GM08714 (cell line): ENCODE measurements around the gene OCA2.
"Not testable (repeated sequence)": the region's sequence is repeated elsewhere in the genome, so short reads cannot be mapped to it uniquely, and the experiment has no call there.

Experiments used
- H3K4me3 ChIP-seq: fragments of 200-500 bp; sonication (Bioruptor generic); 2 replicates; pipeline ENCODE4 v1.5.1; 2014; ENCODE audit warnings: mild to moderate bottlenecking, low read length, inconsistent platforms
- ZNF274 ChIP-seq: IDR thresholded peaks from 2 replicates; pipeline ENCODE4 v1.6.1; 2012; ENCODE audit warnings: mild to moderate bottlenecking, low read depth, low read length

OCA2 gene

GRCh38 chr15:27757052-27757451 is 342.1 kb downstream of the OCA2 start:
- no peak overlapping the region for H3K4me3 ChIP-seq
- no peak for TF ChIP-seq ZNF274

GRCh38 chr15:27752691-27753090 is 346.4 kb downstream of the OCA2 start:
- no peak for TF ChIP-seq ZNF274
- no peak overlapping the region for H3K4me3 ChIP-seq

- no peak for TF ChIP-seq ZNF274
- H3K4me3 ChIP-seq, result no peak overlapping the region
These were observed 351.1 kb downstream of the OCA2 start for GRCh38 chr15:27747997-27748396.

- H3K4me3 ChIP-seq, result no peak overlapping the region
- no peak for TF ChIP-seq ZNF274
These were observed 352.6 kb downstream of the OCA2 start for GRCh38 chr15:27746401-27746955.

- TF ChIP-seq ZNF274, result no peak
- H3K4me3 ChIP-seq, result no peak overlapping the region
These were observed 354.5 kb downstream of the OCA2 start for GRCh38 chr15:27744641-27745040.

GRCh38 chr15:27743638-27744037 is 355.5 kb downstream of the OCA2 start:
- H3K4me3 ChIP-seq, result no peak overlapping the region
- TF ChIP-seq ZNF274, result no peak

GRCh38 chr15:27742751-27743477 is 356.2 kb downstream of the OCA2 start:
- H3K4me3 ChIP-seq, result no peak overlapping the region
- TF ChIP-seq ZNF274, result no peak

- TF ChIP-seq ZNF274, result no peak
- H3K4me3 ChIP-seq, result no peak overlapping the region
These were observed 357.8 kb downstream of the OCA2 start for GRCh38 chr15:27741226-27741860.

- TF ChIP-seq ZNF274, result no peak
These were observed 364.2 kb downstream of the OCA2 start for GRCh38 chr15:27734785-27735495.

GRCh38 chr15:27731776-27732175 is 367.3 kb downstream of the OCA2 start:
- H3K4me3 ChIP-seq, result no peak overlapping the region
- TF ChIP-seq ZNF274, result no peak

More at GRCh38 chr15:27734785-27735495, 364.2 kb downstream of the OCA2 start:
- H3K4me3 ChIP-seq, result no peak overlapping the region

- no peak overlapping the region for H3K4me3 ChIP-seq
- TF ChIP-seq ZNF274, result no peak
These were observed 368.2 kb downstream of the OCA2 start for GRCh38 chr15:27730868-27731267.

GRCh38 chr15:27725731-27726130 is 373.4 kb downstream of the OCA2 start:
- no peak for TF ChIP-seq ZNF274
- no peak overlapping the region for H3K4me3 ChIP-seq

- no peak overlapping the region for H3K4me3 ChIP-seq
- TF ChIP-seq ZNF274, result no peak
These were observed 375.3 kb downstream of the OCA2 start for GRCh38 chr15:27723821-27724220.

- no peak overlapping the region for H3K4me3 ChIP-seq
- TF ChIP-seq ZNF274, result no peak
These were observed 377.0 kb downstream of the OCA2 start for GRCh38 chr15:27722102-27722501.

GRCh38 chr15:27714675-27715074 is 384.4 kb downstream of the OCA2 start:
- H3K4me3 ChIP-seq, result no peak overlapping the region
- TF ChIP-seq ZNF274, result no peak

GRCh38 chr15:27713850-27714249 is 385.3 kb downstream of the OCA2 start:
- H3K4me3 ChIP-seq, result not testable (repeated sequence)
